Prostate gland (tissue), 2 donors: ENCODE measurements around the gene SELENBP1. TPM values are rescaled to one million over a fixed set of nuclear protein-coding genes. Genes with fewer than 3 reads are reported as not detected.
A peak's percentile ranks its signal among the peaks of the same experiment; 100 is the strongest.

Experiments
- DNase-seq: peaks from one replicate; pipeline ENCODE4 v3.0.0-alpha.2; 2019; ENCODE audit warnings: low spot score
- H3K27ac ChIP-seq, 2 donors: fragments of 200-600 bp; sonication (generic); 2 replicates each; pipeline ENCODE4 v1.5.1; 2017 to 2019
- H3K27me3 ChIP-seq: fragments of 200-600 bp; sonication (generic); replicated peaks from 2 replicates; pipeline ENCODE4 v1.5.1; 2019; ENCODE audit not compliant: insufficient read depth
- H3K36me3 ChIP-seq, 2 donors: fragments of 200-600 bp; sonication (generic); 1 replicate in 1 of 2; 2 replicates in 1 of 2; pipeline versions ENCODE4 v1.5.1 to v1.8.1; 2017 to 2019
- H3K4me1 ChIP-seq: fragments of 200-600 bp; sonication (generic); replicated peaks from 2 replicates; pipeline ENCODE4 v1.5.1; 2019
- H3K4me3 ChIP-seq, 2 donors: fragments of 200-600 bp; sonication (generic); 2 replicates each; pipeline ENCODE4 v1.5.1; 2017 to 2019
- H3K9me3 ChIP-seq: fragments of 200-600 bp; sonication (generic); 2 replicates; pipeline ENCODE4 v1.5.1; 2017
- POLR2A ChIP-seq: fragments of 450-650 bp; IDR thresholded peaks from one replicate; pipeline ENCODE4 v1.6.1; 2016; ENCODE audit warnings: antibody characterized with exemption, mild to moderate bottlenecking
- POLR2AphosphoS5 ChIP-seq: sonication (generic); formaldehyde crosslinking; IDR thresholded peaks from one replicate; pipeline ENCODE4 v1.6.1; 2017; ENCODE audit warnings: antibody characterized with exemption
- WGBS: methylation state at CpG from one replicate; pipeline ENCODE4 v1.1.5; 2018; 5-methylcytosine and 5-hydroxymethylcytosine counted together
- intact Hi-C: fragments of 100-400 bp; cut with DNase I; formaldehyde crosslinking; loops from one replicate; pipeline ENCODE4 v1.14.2; 2022
- total RNA-seq, 2 donors: library from RNA; depleted of rRNA; stranded (reverse); fragments of >200 nt; gene quantifications; one replicate each; pipeline ENCODE4 v1.1.0, GENCODE V29; 2016
- TF ChIP-seq, protein P1 (sequence below), 4 experiments: fragments of 200-600 bp in 2 of 4; fragments of 450-650 bp in 2 of 4; sonication (generic) in 2 of 4; IDR thresholded peaks; 1 replicate in 3 of 4; 2 replicates in 1 of 4; pipeline ENCODE4 v1.5.1; 2016 to 2019; ENCODE audit warnings: antibody characterized with exemption in 4 of 4, mild to moderate bottlenecking in 2 of 4, moderate library complexity in 2 of 4

Gene SELENBP1
- total RNA-seq, 2 donors from 2014 or later, result 104 to 108 TPM

GRCh38 chr1:151403612-151404011 is 31.1 kb upstream of the SELENBP1 start:
- Histone ChIP-seq H3K4me1 (peaks cover 7% of the 10 kb centered on the region), H3K27ac (no peak overlapping the region), H3K36me3 (peaks cover 16 to 25% of the 10 kb centered on the region in 2 donors), H3K27me3 (no peaks in the 10 kb centered on the region), H3K4me3 (no peak overlapping the region), H3K9me3 (no peaks in the 10 kb centered on the region)
- TF ChIP-seq POLR2A, result no peak
- TF ChIP-seq POLR2AphosphoS5, result no peak
- TF ChIP-seq, protein P1, sequence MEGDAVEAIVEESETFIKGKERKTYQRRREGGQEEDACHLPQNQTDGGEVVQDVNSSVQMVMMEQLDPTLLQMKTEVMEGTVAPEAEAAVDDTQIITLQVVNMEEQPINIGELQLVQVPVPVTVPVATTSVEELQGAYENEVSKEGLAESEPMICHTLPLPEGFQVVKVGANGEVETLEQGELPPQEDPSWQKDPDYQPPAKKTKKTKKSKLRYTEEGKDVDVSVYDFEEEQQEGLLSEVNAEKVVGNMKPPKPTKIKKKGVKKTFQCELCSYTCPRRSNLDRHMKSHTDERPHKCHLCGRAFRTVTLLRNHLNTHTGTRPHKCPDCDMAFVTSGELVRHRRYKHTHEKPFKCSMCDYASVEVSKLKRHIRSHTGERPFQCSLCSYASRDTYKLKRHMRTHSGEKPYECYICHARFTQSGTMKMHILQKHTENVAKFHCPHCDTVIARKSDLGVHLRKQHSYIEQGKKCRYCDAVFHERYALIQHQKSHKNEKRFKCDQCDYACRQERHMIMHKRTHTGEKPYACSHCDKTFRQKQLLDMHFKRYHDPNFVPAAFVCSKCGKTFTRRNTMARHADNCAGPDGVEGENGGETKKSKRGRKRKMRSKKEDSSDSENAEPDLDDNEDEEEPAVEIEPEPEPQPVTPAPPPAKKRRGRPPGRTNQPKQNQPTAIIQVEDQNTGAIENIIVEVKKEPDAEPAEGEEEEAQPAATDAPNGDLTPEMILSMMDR (IDR thresholded peaks at IDR 0.05), result no peak
- intact Hi-C loops, result loop anchor here (5.0 kb wide), 1 partner anchor 121 kb away; the partner anchor contains the start of gene ZNF687
- WGBS, result 82% methylated on average over 3 of the region's 3 CpGs
- DNase-seq, result no peak

DNA sequence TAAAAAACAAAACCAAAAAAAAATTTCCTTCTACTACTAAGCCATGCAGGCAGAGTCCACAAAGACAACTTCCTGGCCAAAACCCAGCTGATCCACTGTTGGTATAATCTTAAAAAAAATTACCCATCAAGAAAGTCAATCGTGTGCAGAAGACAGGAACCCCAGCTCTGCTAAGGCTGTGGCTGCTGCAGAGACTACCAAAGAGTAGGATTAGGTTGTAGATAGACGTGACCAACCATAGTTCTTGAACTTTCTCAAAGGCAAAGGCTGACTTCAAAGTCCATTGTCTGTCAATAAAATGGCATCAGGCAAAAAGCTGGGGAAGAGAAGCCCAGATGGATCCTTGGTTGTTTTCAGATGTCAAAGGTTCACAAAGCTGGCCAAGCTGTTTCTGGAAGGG is 30.3 kb upstream of the SELENBP1 start:
- no peak overlapping the region for H3K4me3 ChIP-seq
- no peaks in the 10 kb centered on the region for H3K27me3 ChIP-seq
- peaks cover 12 to 25% of the 10 kb centered on the region in 2 donors for H3K36me3 ChIP-seq
- no peaks in the 10 kb centered on the region for H3K9me3 ChIP-seq
- intact Hi-C loops, result loop anchor here (5.0 kb wide), 1 partner anchor 120 kb away; the partner anchor contains the start of gene ZNF687
- TF ChIP-seq, protein P1 (IDR thresholded peaks at IDR 0.05), result no peak
- TF ChIP-seq POLR2AphosphoS5, result no peak
- no peak for TF ChIP-seq POLR2A
- peaks cover 7% of the 10 kb centered on the region for H3K4me1 ChIP-seq
- 72% methylated on average over 2 of the region's 2 CpGs for WGBS
- H3K27ac ChIP-seq, result no peak overlapping the region
- no peak for DNase-seq

DNA sequence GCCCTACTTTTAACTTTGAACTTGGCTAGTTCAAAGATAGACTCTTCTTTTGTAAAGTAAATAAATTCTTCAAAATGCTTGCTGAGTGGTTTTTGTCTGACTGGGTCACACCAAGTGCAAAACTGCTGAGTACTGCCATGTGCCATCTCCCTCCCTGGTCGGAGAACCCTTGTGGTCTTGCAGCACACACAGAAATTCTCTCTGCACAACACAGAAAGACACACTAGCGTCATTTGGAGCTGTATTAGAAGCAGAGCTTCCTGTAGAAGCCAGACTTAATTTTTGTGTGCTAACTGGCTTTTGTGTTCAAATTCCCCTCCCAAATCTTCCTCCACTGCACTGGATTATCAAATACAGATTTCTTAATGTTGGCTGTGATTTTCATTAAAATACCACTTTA is 29.4 kb upstream of the SELENBP1 start:
- no peak overlapping the region for H3K27ac ChIP-seq
- no peaks in the 10 kb centered on the region for H3K27me3 ChIP-seq
- H3K4me1 ChIP-seq, result peaks cover 7% of the 10 kb centered on the region
- no peaks in the 10 kb centered on the region for H3K9me3 ChIP-seq
- peaks cover 12 to 25% of the 10 kb centered on the region in 2 donors for H3K36me3 ChIP-seq
- TF ChIP-seq, protein P1 (IDR thresholded peaks at IDR 0.05), result no peak
- TF ChIP-seq POLR2AphosphoS5, result no peak
- WGBS, result 74% methylated on average over 2 of the region's 2 CpGs
- intact Hi-C loops, result loop anchor here (2.0 to 5.0 kb wide), 2 partner anchors 29 to 120 kb away; partner anchors contain the start of gene ZNF687
- DNase-seq, result no peak
- no peak overlapping the region for H3K4me3 ChIP-seq

DNA sequence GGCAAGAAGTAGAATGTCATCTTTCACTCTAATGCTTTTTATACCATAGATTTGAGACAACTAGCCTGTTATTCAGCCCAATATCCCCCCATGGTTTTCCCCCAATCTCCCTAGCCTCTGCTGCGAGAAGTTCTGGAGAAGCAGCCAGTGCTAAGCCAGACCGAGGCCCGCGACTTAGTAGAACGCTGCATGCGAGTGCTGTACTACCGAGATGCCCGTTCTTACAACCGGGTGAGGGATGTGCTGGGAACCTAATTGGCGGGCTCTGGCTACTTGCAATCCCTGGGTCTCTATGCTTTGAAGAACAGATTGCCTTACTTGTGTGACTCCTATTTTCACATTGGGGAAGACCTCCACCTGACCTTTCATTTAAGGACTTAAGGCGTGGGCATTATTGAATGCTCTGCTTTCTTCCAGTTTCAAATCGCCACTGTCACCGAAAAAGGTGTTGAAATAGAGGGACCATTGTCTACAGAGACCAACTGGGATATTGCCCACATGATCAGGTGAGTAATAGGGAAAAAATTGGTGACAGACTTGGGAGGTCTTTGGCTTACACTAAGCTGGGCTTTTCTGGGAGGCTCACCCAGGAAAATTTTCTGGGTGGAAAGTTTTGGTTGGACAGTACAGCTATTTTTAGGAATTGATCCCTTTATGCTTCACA is 28.8 kb upstream of the SELENBP1 start:
- H3K4me1 ChIP-seq, result peaks cover 7% of the 10 kb centered on the region
- H3K9me3 ChIP-seq, result no peaks in the 10 kb centered on the region
- H3K27me3 ChIP-seq, result no peaks in the 10 kb centered on the region
- peak overlapping the region in 1 of 2 donors; percentile 94 for H3K4me3 ChIP-seq
- H3K36me3 ChIP-seq, result peaks cover 12 to 24% of the 10 kb centered on the region in 2 donors
- no peak for DNase-seq
- TF ChIP-seq POLR2AphosphoS5 (no peak), POLR2A (no peak)
- TF ChIP-seq, protein P1 (IDR thresholded peaks at IDR 0.05), result no peak
- no peak overlapping the region for H3K27ac ChIP-seq
- 87% methylated on average over 13 of the region's 13 CpGs for WGBS
- intact Hi-C loops, result loop anchor here (2.0 to 5.0 kb wide), 2 partner anchors 30 to 119 kb away; partner anchors contain the start of gene ZNF687
